NCI-H2029 treated with DMSO at 0.1 percent for 48 hours (cell line): ENCODE data around the gene EPAS1.

ENCODE experiments used
- DNase-seq: peaks from one replicate; lab custom pipeline; 2025; lab: John Stamatoyannopoulos, UW

The EPAS1 gene

GRCh38 chr2:46365913-46366667, 68.9 kb downstream of the EPAS1 start:
- DNase-seq: no peak

GRCh38 chr2:46366668-46367052, 69.5 kb downstream of the EPAS1 start:
- DNase-seq: no peak

DNA sequence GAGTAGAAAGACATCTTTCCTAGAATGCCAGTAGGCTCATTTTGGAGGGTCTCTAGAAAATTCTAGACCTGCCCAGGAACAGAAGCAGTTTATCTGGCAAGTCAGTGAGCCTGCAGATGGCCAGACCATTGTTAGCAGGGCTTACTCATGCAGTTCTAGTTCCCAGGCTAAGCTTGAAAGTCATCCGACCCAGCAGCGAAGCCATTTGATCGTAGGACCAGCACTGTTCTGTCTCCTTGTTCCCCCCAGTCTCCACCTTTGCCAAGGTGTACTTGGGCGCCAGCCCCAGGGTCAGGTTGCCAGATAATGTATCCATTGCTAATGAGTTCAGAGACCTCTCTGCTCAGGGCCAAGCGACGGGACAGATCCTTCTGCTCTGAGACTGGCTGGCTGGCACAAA, 70.1 kb downstream of the EPAS1 start:
- no peak for DNase-seq

- DNase-seq: no peak
These were observed 71.2 kb downstream of the EPAS1 start for GRCh38 chr2:46368401-46368800.

- DNase-seq: no peak
These were observed 72.6 kb downstream of the EPAS1 start for GRCh38 chr2:46369783-46370182.

DNA sequence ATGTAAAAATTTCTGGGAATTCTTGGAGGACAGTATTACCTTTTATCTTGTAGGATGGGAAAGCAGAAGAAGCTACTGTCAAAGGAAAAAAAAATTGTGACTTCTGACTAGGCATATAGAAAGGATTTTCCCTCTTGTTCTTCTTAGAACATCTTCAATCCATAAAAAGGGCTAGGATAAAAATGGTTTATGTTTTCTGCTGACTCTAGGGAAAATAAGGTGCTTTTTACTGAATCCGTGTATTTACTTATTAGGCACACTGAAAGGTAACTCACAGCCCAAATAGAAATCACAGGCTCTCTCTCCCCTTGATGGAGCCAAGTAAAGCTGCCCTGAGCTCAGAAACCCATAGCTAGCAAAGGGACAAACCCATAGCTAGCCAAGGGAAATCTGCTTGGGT, 74.6 kb downstream of the EPAS1 start:
- DNase-seq: no peak

DNA sequence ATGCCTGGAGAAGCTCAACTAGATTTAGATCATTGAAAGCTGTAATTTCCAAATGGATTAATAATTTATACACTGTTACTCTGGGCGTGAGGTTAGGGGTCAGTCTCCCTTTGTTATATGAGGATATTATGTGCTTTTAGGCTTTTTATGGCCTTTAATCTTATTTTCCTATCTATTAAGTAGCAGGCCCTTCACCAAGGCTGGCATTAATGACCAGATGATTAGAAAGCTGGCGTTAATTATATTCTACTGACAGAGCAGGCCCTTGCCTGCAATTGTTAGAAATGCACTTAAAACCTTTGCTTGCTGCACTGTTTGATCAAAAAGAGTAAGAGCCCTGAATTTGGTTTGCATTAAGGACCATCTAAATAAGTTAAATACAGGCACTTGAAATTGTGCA, 75.3 kb downstream of the EPAS1 start:
- no peak for DNase-seq

DNA sequence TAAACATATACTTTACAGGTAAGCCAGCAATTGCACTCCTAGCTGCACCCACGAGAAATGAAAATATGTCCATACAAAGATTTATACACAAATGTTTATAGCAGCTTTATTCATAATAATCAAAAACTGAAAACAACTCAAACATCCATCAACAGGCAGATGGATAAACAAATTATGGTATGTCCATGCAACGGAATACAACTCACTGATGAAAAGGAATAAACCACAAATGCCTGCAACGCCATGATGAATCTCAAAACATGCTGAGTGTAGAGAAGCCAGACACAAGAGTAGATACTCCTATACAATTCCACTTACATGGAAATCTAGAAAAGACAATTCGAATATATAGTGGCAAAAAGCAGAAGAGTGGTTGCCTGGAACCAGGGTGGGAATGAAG, 76.0 kb downstream of the EPAS1 start:
- DNase-seq: no peak

GRCh38 chr2:46375566-46376125, 78.4 kb downstream of the EPAS1 start:
- no peak for DNase-seq

- DNase-seq: no peak
These were observed 79.4 kb downstream of the EPAS1 start for GRCh38 chr2:46376586-46376985.

GRCh38 chr2:46377101-46377581, 79.9 kb downstream of the EPAS1 start:
- DNase-seq: no peak

DNA sequence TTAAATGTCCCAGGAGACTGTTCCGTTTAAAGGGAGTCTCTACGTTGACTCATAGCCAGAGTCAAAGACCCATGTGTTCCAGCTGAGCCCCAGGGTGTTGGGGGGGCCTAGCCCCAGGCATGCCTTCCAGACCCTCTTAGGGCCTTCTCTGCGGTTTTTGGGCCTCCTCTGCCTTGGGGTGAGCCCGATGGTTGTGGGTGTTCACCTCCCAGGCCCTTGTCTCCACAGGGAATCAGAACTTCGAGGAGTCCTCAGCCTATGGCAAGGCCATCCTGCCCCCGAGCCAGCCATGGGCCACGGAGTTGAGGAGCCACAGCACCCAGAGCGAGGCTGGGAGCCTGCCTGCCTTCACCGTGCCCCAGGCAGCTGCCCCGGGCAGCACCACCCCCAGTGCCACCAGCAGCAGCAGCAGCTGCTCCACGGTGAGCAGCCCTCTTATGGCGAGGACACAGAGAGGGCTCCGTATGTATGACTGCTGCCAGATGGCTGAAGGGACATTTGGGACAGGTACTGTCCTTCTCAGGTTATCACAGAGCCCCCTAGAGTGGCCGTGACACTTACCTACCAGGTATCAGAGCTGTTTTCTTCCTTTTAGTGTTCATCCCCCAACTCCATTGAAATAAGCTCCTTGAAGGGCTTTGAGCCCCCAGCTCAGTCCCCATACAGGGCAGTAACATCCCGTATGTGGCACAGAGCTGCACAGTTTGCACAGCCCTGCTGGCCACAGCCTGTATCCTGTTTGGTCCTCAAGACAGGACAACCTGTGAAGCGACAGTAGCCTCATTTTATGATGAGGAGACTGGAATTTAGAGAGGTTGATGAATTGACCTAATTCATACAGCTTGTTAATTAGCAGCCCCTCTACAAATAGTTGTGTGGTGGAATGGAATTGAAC, 80.7 kb downstream of the EPAS1 start:
- DNase-seq: no peak

DNA sequence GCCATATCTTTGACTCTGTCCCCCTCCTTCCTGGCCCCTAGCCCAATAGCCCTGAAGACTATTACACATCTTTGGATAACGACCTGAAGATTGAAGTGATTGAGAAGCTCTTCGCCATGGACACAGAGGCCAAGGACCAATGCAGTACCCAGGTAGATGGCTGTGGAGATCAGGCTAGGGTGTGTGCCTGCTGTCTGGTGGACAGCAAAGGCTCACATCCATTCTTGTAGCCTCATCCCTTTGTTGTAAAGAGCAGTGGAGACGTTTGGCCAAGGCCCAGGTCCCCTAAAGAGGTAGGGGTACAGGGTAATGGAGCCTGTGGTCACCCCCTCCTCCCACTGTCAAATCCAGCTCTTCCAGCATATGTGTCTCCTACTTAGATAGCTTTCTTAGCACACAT, 81.4 kb downstream of the EPAS1 start:
- DNase-seq: no peak

DNA sequence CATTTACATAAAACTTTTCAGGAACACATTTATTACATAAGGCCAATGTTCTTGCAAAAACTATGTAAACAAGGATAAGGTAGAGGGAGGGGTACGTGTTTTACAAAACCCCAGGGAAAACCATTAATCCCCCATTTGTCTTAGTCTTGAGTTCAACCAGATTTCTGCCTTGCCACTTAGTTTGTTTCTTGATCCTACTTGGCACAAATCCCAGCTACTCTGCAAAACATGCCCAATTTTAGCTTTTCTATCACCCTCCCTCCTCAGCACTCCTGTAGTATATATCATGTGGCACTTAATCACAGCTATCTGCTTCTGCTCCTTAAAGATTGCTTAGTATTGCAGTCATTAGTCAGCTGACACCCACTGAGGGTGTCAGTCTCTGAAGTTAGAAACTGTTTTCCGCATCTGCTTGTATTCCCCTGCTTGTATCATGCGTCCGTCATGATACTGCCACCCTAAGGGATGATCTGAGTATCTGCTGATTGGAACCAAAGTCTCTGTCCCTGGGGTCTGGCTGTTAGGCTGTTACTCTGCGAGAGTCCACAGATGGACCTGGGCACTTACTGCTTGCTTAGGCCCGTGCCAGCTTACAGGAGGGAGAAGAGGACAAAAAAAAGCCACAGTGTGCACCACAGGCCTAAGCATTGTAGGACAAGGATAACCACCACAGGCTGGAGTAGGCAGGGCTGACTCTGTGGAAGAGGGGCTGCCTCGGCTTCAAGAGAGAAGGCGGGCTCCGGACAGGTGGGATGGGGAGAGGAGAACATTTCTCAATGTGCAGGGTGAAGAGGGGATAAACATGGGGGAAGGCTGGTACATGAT, 82.2 kb downstream of the EPAS1 start:
- no peak for DNase-seq

DNA sequence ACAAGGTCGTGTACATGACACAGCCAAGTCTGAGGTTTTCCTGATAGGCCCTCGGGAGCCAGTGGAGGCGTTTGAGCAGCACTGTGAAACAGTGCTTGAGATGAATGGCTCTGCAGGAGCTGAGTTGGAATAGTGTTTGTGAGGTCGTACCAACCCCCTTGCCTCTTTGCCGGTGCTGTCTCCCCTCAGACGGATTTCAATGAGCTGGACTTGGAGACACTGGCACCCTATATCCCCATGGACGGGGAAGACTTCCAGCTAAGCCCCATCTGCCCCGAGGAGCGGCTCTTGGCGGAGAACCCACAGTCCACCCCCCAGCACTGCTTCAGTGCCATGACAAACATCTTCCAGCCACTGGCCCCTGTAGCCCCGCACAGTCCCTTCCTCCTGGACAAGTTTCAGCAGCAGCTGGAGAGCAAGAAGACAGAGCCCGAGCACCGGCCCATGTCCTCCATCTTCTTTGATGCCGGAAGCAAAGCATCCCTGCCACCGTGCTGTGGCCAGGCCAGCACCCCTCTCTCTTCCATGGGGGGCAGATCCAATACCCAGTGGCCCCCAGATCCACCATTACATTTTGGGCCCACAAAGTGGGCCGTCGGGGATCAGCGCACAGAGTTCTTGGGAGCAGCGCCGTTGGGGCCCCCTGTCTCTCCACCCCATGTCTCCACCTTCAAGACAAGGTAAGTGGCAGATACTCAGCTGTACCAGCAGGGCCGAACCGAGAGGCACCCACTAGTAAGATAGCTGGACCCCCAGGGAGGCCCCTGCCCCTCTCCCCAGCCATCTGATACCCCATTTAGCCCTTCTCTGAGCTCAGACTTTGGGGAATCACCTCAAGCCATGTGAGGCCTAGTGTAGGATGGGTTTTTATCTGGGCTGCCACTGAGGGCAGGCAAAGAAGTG, 83.1 kb downstream of the EPAS1 start:
- no peak for DNase-seq

DNA sequence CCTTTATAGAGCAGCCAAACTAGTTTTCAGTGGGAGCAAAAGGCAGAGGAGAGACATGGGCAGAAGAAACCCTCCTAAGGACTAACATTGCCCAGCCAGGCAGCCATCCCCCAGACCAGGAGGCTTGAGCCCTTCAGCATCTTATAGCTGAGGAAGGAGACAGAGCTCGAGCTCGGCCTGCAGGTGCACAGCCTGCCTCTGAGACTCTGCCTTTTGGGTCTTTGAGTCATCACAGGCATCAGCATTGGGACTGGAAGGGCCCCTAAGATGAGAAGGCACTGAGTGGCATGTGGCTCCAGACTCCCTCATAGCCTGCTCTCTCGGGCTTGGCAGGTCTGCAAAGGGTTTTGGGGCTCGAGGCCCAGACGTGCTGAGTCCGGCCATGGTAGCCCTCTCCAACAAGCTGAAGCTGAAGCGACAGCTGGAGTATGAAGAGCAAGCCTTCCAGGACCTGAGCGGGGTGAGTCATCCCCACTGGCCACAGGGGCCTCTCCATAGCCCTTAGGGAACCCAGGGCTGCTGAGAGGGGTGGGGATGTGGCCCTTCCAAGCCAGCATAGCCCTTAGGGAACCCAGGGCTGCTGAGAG, 84.1 kb downstream of the EPAS1 start:
- no peak for DNase-seq

DNA sequence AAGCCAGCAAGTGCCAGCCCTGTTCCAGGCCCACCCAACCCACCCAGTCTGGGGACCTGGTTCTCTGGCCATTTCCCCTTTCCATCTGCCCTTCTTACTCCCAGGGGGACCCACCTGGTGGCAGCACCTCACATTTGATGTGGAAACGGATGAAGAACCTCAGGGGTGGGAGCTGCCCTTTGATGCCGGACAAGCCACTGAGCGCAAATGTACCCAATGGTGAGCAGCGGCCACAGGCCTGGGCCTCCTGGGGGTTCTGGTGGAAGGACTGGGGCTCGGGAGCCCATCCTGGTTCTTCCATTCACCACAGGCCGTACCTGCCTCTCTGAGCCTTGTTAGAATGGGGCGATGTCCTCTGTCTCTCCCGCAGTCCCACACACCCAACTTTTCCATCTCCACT, 84.7 kb downstream of the EPAS1 start:
- DNase-seq: no peak

DNA sequence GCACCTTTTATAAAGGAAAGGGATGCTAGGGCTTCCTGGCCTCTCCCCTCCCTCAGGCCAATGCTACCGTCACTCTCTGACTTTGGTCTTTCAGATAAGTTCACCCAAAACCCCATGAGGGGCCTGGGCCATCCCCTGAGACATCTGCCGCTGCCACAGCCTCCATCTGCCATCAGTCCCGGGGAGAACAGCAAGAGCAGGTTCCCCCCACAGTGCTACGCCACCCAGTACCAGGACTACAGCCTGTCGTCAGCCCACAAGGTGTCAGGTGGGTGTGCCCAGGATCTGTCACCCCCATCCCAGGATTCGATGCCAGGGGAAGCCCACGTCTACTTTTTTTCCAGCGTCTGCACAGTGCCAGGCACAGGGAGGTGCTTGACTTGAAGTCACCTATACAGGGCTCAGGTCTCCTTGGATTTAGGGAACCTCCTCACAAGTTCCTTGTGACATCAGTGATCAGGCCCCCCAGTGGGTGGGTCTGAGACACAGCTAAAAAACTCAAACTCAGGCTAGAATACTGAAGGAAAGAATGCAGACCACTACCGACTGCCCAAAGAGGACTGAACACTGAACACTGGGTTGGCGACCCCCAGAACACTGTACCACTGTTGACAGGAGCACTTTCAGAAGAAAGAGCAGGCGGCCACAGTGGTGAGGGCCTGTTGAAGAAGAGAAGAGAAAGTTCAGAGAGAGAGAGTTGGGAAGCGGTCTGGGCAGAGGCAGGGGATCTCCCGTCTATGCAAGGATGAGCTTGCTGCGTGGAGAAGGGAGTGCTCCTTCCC, 85.3 kb downstream of the EPAS1 start:
- no peak for DNase-seq

DNA sequence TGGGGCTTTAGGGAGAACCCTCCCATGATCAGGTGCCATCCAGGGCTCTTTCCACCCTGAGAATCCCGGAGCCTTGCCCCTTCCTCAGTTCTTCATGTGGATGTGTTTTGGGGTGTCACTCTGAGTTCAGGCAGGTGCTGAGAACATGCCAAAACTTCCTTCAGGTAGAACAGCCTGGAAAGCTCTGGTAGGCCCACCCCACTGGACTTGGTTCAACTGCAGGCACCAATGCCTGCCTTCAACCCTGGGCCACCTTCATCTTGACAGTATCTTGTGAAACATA, 85.8 kb downstream of the EPAS1 start:
- no peak for DNase-seq
